Measurements from ENCODE around the gene GRIK1.

The GRIK1 gene

DNA sequence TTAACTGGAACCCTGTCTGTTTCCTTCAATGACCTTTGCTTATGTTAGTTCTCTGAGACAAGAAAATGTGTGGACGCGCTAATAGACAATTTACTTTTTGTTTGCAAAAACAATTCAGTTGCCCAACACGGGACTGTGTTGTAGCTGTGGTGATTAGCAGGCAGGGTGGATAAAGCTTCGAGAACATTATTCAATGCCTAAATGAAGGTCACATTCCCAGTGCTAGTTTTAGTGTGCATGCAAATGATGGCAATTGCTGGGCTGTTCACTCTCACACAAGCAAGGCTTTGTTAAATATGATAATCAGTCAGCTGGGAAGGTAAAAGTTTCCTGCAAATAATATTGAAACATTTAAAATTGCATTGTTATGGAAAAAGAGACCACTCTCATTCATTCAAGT, 452.6 kb downstream of the GRIK1 start:
- Histone ChIP-seq H3K9me3 (ENCODE audit: control insufficient read depth, insufficient read depth, low read depth, low read length) (no peaks in the 10 kb centered on the region), H3K27ac (ENCODE audit: extremely low read depth, low read depth, low read length) (no peak overlapping the region), H3K4me3 (ENCODE audit: low read depth, low read length) (no peak overlapping the region), H3K4me1 (ENCODE audit: control insufficient read depth, insufficient read depth, low read length) (no peaks in the 10 kb centered on the region), H3K36me3 (ENCODE audit: control insufficient read depth in 2 of 2, insufficient read depth in 1 of 2, low read length in 2 of 2) (no peaks in the 10 kb centered on the region)
- TF ChIP-seq ZNF184 (tag by site-specific recombination; IDR thresholded peaks at IDR 0.05) (no peak), ZFHX2 (tag by site-specific recombination; conservative IDR thresholded peaks at IDR 0.05) (no peak), BCL11B (tag by site-specific recombination; IDR thresholded peaks at IDR 0.05; ENCODE audit: low read depth) (no peak), ZNF324 (tag by site-specific recombination; IDR thresholded peaks at IDR 0.05) (no peak), ZBTB7A (tag by site-specific recombination; IDR thresholded peaks at IDR 0.05; ENCODE audit: low read depth) (no peak), TCF7L2 (IDR thresholded peaks at IDR 0.05; ENCODE audit: borderline replicate concordance, low read depth, low read length) (no peak), ZBTB8A (tag by site-specific recombination; IDR thresholded peaks at IDR 0.05) (no peak)
- TF ChIP-seq, protein P1, sequence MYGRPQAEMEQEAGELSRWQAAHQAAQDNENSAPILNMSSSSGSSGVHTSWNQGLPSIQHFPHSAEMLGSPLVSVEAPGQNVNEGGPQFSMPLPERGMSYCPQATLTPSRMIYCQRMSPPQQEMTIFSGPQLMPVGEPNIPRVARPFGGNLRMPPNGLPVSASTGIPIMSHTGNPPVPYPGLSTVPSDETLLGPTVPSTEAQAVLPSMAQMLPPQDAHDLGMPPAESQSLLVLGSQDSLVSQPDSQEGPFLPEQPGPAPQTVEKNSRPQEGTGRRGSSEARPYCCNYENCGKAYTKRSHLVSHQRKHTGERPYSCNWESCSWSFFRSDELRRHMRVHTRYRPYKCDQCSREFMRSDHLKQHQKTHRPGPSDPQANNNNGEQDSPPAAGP (tag by site-specific recombination; IDR thresholded peaks at IDR 0.05) = no peak
- TF ChIP-seq, protein P2, sequence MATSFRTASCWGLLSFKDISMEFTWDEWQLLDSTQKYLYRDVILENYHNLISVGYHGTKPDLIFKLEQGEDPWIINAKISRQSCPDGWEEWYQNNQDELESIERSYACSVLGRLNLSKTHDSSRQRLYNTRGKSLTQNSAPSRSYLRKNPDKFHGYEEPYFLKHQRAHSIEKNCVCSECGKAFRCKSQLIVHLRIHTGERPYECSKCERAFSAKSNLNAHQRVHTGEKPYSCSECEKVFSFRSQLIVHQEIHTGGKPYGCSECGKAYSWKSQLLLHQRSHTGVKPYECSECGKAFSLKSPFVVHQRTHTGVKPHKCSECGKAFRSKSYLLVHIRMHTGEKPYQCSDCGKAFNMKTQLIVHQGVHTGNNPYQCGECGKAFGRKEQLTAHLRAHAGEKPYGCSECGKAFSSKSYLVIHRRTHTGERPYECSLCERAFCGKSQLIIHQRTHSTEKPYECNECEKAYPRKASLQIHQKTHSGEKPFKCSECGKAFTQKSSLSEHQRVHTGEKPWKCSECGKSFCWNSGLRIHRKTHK (tag by site-specific recombination; IDR thresholded peaks at IDR 0.05) = no peak
- ChIA-PET CTCF (interaction anchor here (0.6 to 1.9 kb wide), 6 partner anchors 11 to 362 kb away, joined by 3 to 14 read pairs (median 3); no protein-coding TSS in a partner anchor), POLR2A (no interaction called here)
